ENCODE measurements around the gene IRF6. TPM values are rescaled to one million over a fixed set of nuclear protein-coding genes. Genes with fewer than 3 reads are reported as not detected.

The IRF6 gene
- total RNA-seq, 1 donor from 2014 or later = 43.3 TPM

- DNase-seq = no peak
- TF ChIP-seq CTCF (IDR thresholded peaks at IDR 0.05; ENCODE audit: borderline replicate concordance) = no peak
- no peak overlapping the region for H3K27ac ChIP-seq (replicated peaks)
- H3K4me3 ChIP-seq = no peak overlapping the region
- H3K27me3 ChIP-seq (ENCODE audit: low read depth) = peaks cover 13% of the 10 kb centered on the region
- H3K4me1 ChIP-seq = peaks cover 17% of the 10 kb centered on the region
- intact Hi-C loops (cut with micrococcal nuclease) = no loop called here
- H3K9me3 ChIP-seq (replicated peaks) = no peaks in the 10 kb centered on the region
- H3K36me3 ChIP-seq = no peaks in the 10 kb centered on the region
These were observed 16.8 kb upstream of the IRF6 start for GRCh38 chr1:209822706-209823105.

- H3K36me3 ChIP-seq = no peaks in the 10 kb centered on the region
- no peak overlapping the region for H3K27ac ChIP-seq (replicated peaks)
- peaks cover 16% of the 10 kb centered on the region for H3K27me3 ChIP-seq (ENCODE audit: low read depth)
- DNase-seq = no peak
- H3K4me1 ChIP-seq = peaks cover 11% of the 10 kb centered on the region
- H3K9me3 ChIP-seq (replicated peaks) = no peaks in the 10 kb centered on the region
- H3K4me3 ChIP-seq = no peak overlapping the region
- intact Hi-C loops (cut with micrococcal nuclease) = no loop called here
- TF ChIP-seq CTCF (IDR thresholded peaks at IDR 0.05; ENCODE audit: borderline replicate concordance) = no peak
These were observed 15.0 kb upstream of the IRF6 start for GRCh38 chr1:209820986-209821385.

GRCh38 chr1:209819058-209819457, 13.1 kb upstream of the IRF6 start:
- TF ChIP-seq CTCF (IDR thresholded peaks at IDR 0.05; ENCODE audit: borderline replicate concordance) = no peak
- Histone ChIP-seq H3K27ac (replicated peaks) (no peak overlapping the region), H3K4me3 (no peak overlapping the region), H3K27me3 (ENCODE audit: low read depth) (peaks cover 16% of the 10 kb centered on the region), H3K4me1 (peaks cover 11% of the 10 kb centered on the region), H3K36me3 (no peaks in the 10 kb centered on the region), H3K9me3 (replicated peaks) (no peaks in the 10 kb centered on the region)
- intact Hi-C loops (cut with micrococcal nuclease) = no loop called here
- no peak for DNase-seq

- TF ChIP-seq CTCF (IDR thresholded peaks at IDR 0.05; ENCODE audit: borderline replicate concordance) = no peak
- H3K27me3 ChIP-seq (ENCODE audit: low read depth) = peaks cover 16% of the 10 kb centered on the region
- peaks cover 1% of the 10 kb centered on the region for H3K4me1 ChIP-seq
- H3K9me3 ChIP-seq (replicated peaks) = no peaks in the 10 kb centered on the region
- H3K36me3 ChIP-seq = no peaks in the 10 kb centered on the region
- no peak overlapping the region for H3K4me3 ChIP-seq
- no peak for DNase-seq
- no peak overlapping the region for H3K27ac ChIP-seq (replicated peaks)
- intact Hi-C loops (cut with micrococcal nuclease) = no loop called here
These were observed 11.7 kb upstream of the IRF6 start for GRCh38 chr1:209817691-209818090.

- no peak overlapping the region for H3K27ac ChIP-seq (replicated peaks)
- no peaks in the 10 kb centered on the region for H3K4me1 ChIP-seq
- H3K27me3 ChIP-seq (ENCODE audit: low read depth) = peaks cover 16% of the 10 kb centered on the region
- no peak for DNase-seq
- no peaks in the 10 kb centered on the region for H3K36me3 ChIP-seq
- H3K4me3 ChIP-seq = no peak overlapping the region
- no peaks in the 10 kb centered on the region for H3K9me3 ChIP-seq (replicated peaks)
- intact Hi-C loops (cut with micrococcal nuclease) = no loop called here
- no peak for TF ChIP-seq CTCF (IDR thresholded peaks at IDR 0.05; ENCODE audit: borderline replicate concordance)
These were observed 11.0 kb upstream of the IRF6 start for GRCh38 chr1:209816923-209817322.

GRCh38 chr1:209815931-209816341, 10.0 kb upstream of the IRF6 start:
- DNase-seq = no peak
- H3K27me3 ChIP-seq (ENCODE audit: low read depth) = peaks cover 16% of the 10 kb centered on the region
- no peak overlapping the region for H3K27ac ChIP-seq (replicated peaks)
- TF ChIP-seq CTCF (IDR thresholded peaks at IDR 0.05; ENCODE audit: borderline replicate concordance) = no peak
- H3K4me3 ChIP-seq = no peak overlapping the region
- no peaks in the 10 kb centered on the region for H3K9me3 ChIP-seq (replicated peaks)
- H3K36me3 ChIP-seq = no peaks in the 10 kb centered on the region
- intact Hi-C loops (cut with micrococcal nuclease) = no loop called here
- no peaks in the 10 kb centered on the region for H3K4me1 ChIP-seq
